ENCODE results near the gene ANO8. TPM values are rescaled to one million over a fixed set of nuclear protein-coding genes. Genes with fewer than 3 reads are reported as not detected.

ANO8 gene
- total and polyA plus RNA-seq, 2 of the 13 experiments (the other 11 are each of a cell fraction or from before 2014, with no cell fraction given), result 1.8 to 3.5 TPM

GRCh38 chr19:17305216-17305516 is 29.5 kb downstream of the ANO8 start (continued):
- no peak for TF ChIP-seq ZNF558 (CRISPR knock-in tag; IDR thresholded peaks at IDR 0.05; ENCODE audit: borderline replicate concordance)
- no peak for TF ChIP-seq ZNF816 (CRISPR knock-in tag; IDR thresholded peaks at IDR 0.05; ENCODE audit: borderline replicate concordance)
- peak; percentile 67; the same call in 1 of the 2 replicates for TF ChIP-seq RCOR2 (CRISPR knock-in tag; IDR thresholded peaks at IDR 0.05)
- TF ChIP-seq ARID5B (CRISPR knock-in tag; IDR thresholded peaks at IDR 0.05), result 0 out of 2 replicates have a peak, but pooled peaks have one; percentile 72
- TF ChIP-seq SP5 (CRISPR knock-in tag; IDR thresholded peaks at IDR 0.05; ENCODE audit: borderline replicate concordance, low read depth), result peak; percentile 89
- no peak for TF ChIP-seq ZNF10 (CRISPR knock-in tag; IDR thresholded peaks at IDR 0.05; ENCODE audit: borderline replicate concordance, low read depth)
- no peak for TF ChIP-seq SP1 (IDR thresholded peaks at IDR 0.05)
- TF ChIP-seq SP1 (CRISPR knock-in tag; IDR thresholded peaks at IDR 0.05), result 0 out of 2 replicates have a peak, but pooled peaks have one; percentile 67
- no peak for TF ChIP-seq ZNF710 (CRISPR knock-in tag; IDR thresholded peaks at IDR 0.05; ENCODE audit: borderline replicate concordance)
- TF ChIP-seq, protein P1, sequence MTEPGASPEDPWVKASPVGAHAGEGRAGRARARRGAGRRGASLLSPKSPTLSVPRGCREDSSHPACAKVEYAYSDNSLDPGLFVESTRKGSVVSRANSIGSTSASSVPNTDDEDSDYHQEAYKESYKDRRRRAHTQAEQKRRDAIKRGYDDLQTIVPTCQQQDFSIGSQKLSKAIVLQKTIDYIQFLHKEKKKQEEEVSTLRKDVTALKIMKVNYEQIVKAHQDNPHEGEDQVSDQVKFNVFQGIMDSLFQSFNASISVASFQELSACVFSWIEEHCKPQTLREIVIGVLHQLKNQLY (CRISPR knock-in tag; IDR thresholded peaks at IDR 0.05), result no peak
- TF ChIP-seq ZNF317 (CRISPR knock-in tag; IDR thresholded peaks at IDR 0.05), result no peak
- TF ChIP-seq, protein P2, sequence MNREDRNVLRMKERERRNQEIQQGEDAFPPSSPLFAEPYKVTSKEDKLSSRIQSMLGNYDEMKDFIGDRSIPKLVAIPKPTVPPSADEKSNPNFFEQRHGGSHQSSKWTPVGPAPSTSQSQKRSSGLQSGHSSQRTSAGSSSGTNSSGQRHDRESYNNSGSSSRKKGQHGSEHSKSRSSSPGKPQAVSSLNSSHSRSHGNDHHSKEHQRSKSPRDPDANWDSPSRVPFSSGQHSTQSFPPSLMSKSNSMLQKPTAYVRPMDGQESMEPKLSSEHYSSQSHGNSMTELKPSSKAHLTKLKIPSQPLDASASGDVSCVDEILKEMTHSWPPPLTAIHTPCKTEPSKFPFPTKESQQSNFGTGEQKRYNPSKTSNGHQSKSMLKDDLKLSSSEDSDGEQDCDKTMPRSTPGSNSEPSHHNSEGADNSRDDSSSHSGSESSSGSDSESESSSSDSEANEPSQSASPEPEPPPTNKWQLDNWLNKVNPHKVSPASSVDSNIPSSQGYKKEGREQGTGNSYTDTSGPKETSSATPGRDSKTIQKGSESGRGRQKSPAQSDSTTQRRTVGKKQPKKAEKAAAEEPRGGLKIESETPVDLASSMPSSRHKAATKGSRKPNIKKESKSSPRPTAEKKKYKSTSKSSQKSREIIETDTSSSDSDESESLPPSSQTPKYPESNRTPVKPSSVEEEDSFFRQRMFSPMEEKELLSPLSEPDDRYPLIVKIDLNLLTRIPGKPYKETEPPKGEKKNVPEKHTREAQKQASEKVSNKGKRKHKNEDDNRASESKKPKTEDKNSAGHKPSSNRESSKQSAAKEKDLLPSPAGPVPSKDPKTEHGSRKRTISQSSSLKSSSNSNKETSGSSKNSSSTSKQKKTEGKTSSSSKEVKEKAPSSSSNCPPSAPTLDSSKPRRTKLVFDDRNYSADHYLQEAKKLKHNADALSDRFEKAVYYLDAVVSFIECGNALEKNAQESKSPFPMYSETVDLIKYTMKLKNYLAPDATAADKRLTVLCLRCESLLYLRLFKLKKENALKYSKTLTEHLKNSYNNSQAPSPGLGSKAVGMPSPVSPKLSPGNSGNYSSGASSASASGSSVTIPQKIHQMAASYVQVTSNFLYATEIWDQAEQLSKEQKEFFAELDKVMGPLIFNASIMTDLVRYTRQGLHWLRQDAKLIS (CRISPR knock-in tag; IDR thresholded peaks at IDR 0.05), result peak; percentile 60; the same call in 1 of the 2 replicates
- TF ChIP-seq PHF20 (CRISPR knock-in tag; IDR thresholded peaks at IDR 0.05), result no peak
- no peak for TF ChIP-seq ZNF225 (CRISPR knock-in tag; IDR thresholded peaks at IDR 0.05)
- no peak for TF ChIP-seq BRD4 (CRISPR knock-in tag; IDR thresholded peaks at IDR 0.05)
- peak; percentile 16; the same call in 1 of the 2 replicates for TF ChIP-seq ZNF430 (CRISPR knock-in tag; IDR thresholded peaks at IDR 0.05)
- no peak for TF ChIP-seq THAP8 (CRISPR knock-in tag; IDR thresholded peaks at IDR 0.05; ENCODE audit: borderline replicate concordance)
- TF ChIP-seq, protein P3, sequence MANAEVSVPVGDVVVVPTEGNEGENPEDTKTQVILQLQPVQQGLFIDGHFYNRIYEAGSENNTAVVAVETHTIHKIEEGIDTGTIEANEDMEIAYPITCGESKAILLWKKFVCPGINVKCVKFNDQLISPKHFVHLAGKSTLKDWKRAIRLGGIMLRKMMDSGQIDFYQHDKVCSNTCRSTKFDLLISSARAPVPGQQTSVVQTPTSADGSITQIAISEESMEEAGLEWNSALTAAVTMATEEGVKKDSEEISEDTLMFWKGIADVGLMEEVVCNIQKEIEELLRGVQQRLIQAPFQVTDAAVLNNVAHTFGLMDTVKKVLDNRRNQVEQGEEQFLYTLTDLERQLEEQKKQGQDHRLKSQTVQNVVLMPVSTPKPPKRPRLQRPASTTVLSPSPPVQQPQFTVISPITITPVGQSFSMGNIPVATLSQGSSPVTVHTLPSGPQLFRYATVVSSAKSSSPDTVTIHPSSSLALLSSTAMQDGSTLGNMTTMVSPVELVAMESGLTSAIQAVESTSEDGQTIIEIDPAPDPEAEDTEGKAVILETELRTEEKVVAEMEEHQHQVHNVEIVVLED (CRISPR knock-in tag; IDR thresholded peaks at IDR 0.05; ENCODE audit: borderline replicate concordance), result no peak
